ENCODE measurements around the gene DUSP2. TPM values are rescaled to one million over a fixed set of nuclear protein-coding genes. Genes with fewer than 3 reads are reported as not detected.

The DUSP2 gene
- total RNA-seq, 3 donors from 2014 or later: 1.9 to 57.5 (median 12.8) TPM

GRCh38 chr2:96106991-96107707 lies 38.1 kb downstream of the DUSP2 start:
- Histone ChIP-seq H3K27ac (no peak overlapping the region), H3K9me3 (peaks cover 10 to 14% of the 10 kb centered on the region in 2 donors), H3K4me1 (no peaks in the 10 kb centered on the region), H3K27me3 (no peaks in the 10 kb centered on the region), H3K36me3 (no peaks in the 10 kb centered on the region), H3K4me3 (no peak overlapping the region)
- DNase-seq (ENCODE audit: low spot score in 2 of 2): no peak
- TF ChIP-seq CTCF (IDR thresholded peaks at IDR 0.05) (no peak), POLR2A (IDR thresholded peaks at IDR 0.05) (no peak), POLR2AphosphoS5 (IDR thresholded peaks at IDR 0.05) (no peak)
- intact Hi-C loops (cut with DNase I; ENCODE audit: low total_unique reads): no loop called here

- no peaks in the 10 kb centered on the region for H3K4me1 ChIP-seq
- TF ChIP-seq POLR2AphosphoS5 (IDR thresholded peaks at IDR 0.05): no peak
- TF ChIP-seq POLR2A (IDR thresholded peaks at IDR 0.05): no peak
- no peak for TF ChIP-seq CTCF (IDR thresholded peaks at IDR 0.05)
- no peaks in the 10 kb centered on the region for H3K36me3 ChIP-seq
- H3K27me3 ChIP-seq: no peaks in the 10 kb centered on the region
- no peak overlapping the region for H3K4me3 ChIP-seq
- DNase-seq (ENCODE audit: low spot score in 2 of 2): no peak
- intact Hi-C loops (cut with DNase I; ENCODE audit: low total_unique reads): no loop called here
- no peak overlapping the region for H3K27ac ChIP-seq
- H3K9me3 ChIP-seq: peaks cover 10 to 14% of the 10 kb centered on the region in 2 donors
Observed at GRCh38 chr2:96105994-96106715, 39.1 kb downstream of the DUSP2 start.

- Histone ChIP-seq H3K36me3 (no peaks in the 10 kb centered on the region), H3K4me1 (no peaks in the 10 kb centered on the region), H3K9me3 (peaks cover 10 to 14% of the 10 kb centered on the region in 2 donors), H3K27me3 (no peaks in the 10 kb centered on the region), H3K27ac (no peak overlapping the region), H3K4me3 (no peak overlapping the region)
- no peak for TF ChIP-seq CTCF (IDR thresholded peaks at IDR 0.05)
- no peak for TF ChIP-seq POLR2A (IDR thresholded peaks at IDR 0.05)
- TF ChIP-seq POLR2AphosphoS5 (IDR thresholded peaks at IDR 0.05): no peak
- intact Hi-C loops (cut with DNase I; ENCODE audit: low total_unique reads): no loop called here
- no peak for DNase-seq (ENCODE audit: low spot score in 2 of 2)
Observed at GRCh38 chr2:96105152-96105915, 39.9 kb downstream of the DUSP2 start.

GRCh38 chr2:96104487-96104861 lies 40.8 kb downstream of the DUSP2 start:
- H3K36me3 ChIP-seq: no peaks in the 10 kb centered on the region
- peak in 1 of 2 donors; percentile 33 for DNase-seq (ENCODE audit: low spot score in 2 of 2)
- no peaks in the 10 kb centered on the region for H3K27me3 ChIP-seq
- TF ChIP-seq POLR2AphosphoS5 (IDR thresholded peaks at IDR 0.05) (no peak), POLR2A (IDR thresholded peaks at IDR 0.05) (no peak), CTCF (IDR thresholded peaks at IDR 0.05) (no peak)
- H3K4me3 ChIP-seq: no peak overlapping the region
- intact Hi-C loops (cut with DNase I; ENCODE audit: low total_unique reads): no loop called here
- H3K4me1 ChIP-seq: no peaks in the 10 kb centered on the region
- peaks cover 10 to 14% of the 10 kb centered on the region in 2 donors for H3K9me3 ChIP-seq
- H3K27ac ChIP-seq: peak overlapping the region in 1 of 2 donors; percentile 7
